H1 (cell line): ENCODE measurements around the gene AVPR2. TPM values are rescaled to one million over a fixed set of nuclear protein-coding genes. Genes with fewer than 3 reads are reported as not detected.

Experiments
- CTCF ChIA-PET: fragments of 300-600 bp; sonication (Branson Sonifier 250); formaldehyde crosslinking; loops from one replicate; lab custom pipeline; 2021; ENCODE audit not compliant: partially characterized antibody; lab: Charles Lee
- POLR2A ChIA-PET: fragments of 300-600 bp; sonication (Branson Sonifier 250); formaldehyde crosslinking; loops from one replicate; lab custom pipeline; 2021; ENCODE audit warnings: inconsistent platforms; ENCODE audit not compliant: partially characterized antibody; lab: Charles Lee
- DNase-seq, 2 experiments: peaks; one replicate each; pipeline versions ENCODE4 v3.0.0 to v3.0.0-alpha.2; 2010 to 2022; ENCODE audit warnings: low spot score in 2 of 2, low read depth in 1 of 2, mixed read lengths in 1 of 2
- FAIRE-seq: peaks from 2 replicates; lab custom pipeline; 2011; peaks lifted over from hg19 to GRCh38; lab: Jason Lieb, UNC
- H2AFZ ChIP-seq: 2 replicates; pipeline ENCODE4 v1.8.1; 2012; ENCODE audit warnings: low read length, inconsistent platforms
- H2AK5ac ChIP-seq: 2 replicates; pipeline ENCODE4 v1.6.1; 2013; ENCODE audit warnings: low read depth, low read length
- H2BK120ac ChIP-seq: replicated peaks from 2 replicates; pipeline ENCODE3; 2013; ENCODE audit warnings: low read depth, low read length, inconsistent platforms
- H2BK12ac ChIP-seq: 2 replicates; pipeline ENCODE4 v1.6.1; 2013; ENCODE audit warnings: low read depth, low read length
- H2BK15ac ChIP-seq: 2 replicates; pipeline ENCODE4 v1.6.1; 2013; ENCODE audit warnings: low read length
- H2BK20ac ChIP-seq: 2 replicates; pipeline ENCODE4 v1.6.1; 2013; ENCODE audit warnings: low read length
- H2BK5ac ChIP-seq: 2 replicates; pipeline ENCODE4 v1.6.1; 2013; ENCODE audit warnings: low read depth, low read length
- H3K14ac ChIP-seq: 2 replicates; pipeline ENCODE4 v1.6.1; 2013; ENCODE audit warnings: inconsistent platforms; ENCODE audit not compliant: insufficient read length
- H3K18ac ChIP-seq: 2 replicates; pipeline ENCODE4 v1.6.1; 2013; ENCODE audit warnings: low read length; ENCODE audit errors: extremely low read depth
- H3K23ac ChIP-seq: 2 replicates; pipeline ENCODE4 v1.6.1; 2013; ENCODE audit warnings: inconsistent platforms; ENCODE audit not compliant: insufficient read length
- H3K23me2 ChIP-seq: 2 replicates; pipeline ENCODE4 v1.6.1; 2013; ENCODE audit warnings: low read depth, low read length
- H3K27ac ChIP-seq: 2 replicates; pipeline ENCODE4 v1.6.1; 2011; ENCODE audit warnings: low read depth, low read length, inconsistent platforms
- H3K27me3 ChIP-seq, 4 experiments: replicated peaks in 1 of 4; 1 replicate in 1 of 4; 2 replicates in 3 of 4; pipeline versions ENCODE4 v1.6.1 to v1.8.1; 2011 to 2013; ENCODE audit warnings: low read length in 3 of 4, mild to moderate bottlenecking in 3 of 4, inconsistent platforms in 2 of 4, mixed read lengths in 2 of 4, moderate library complexity in 1 of 4; ENCODE audit not compliant: control insufficient read depth in 3 of 4, insufficient read depth in 3 of 4; ENCODE audit errors: extremely low read depth in 1 of 4
- H3K36me3 ChIP-seq, 4 experiments: 2 replicates each; pipeline versions ENCODE4 v1.6.1 to v1.8.1; 2011 to 2013; ENCODE audit warnings: mild to moderate bottlenecking in 4 of 4, low read length in 3 of 4, moderate library complexity in 2 of 4, control low read depth in 1 of 4, inconsistent platforms in 1 of 4; ENCODE audit not compliant: insufficient read depth in 4 of 4, control insufficient read depth in 2 of 4
- H3K4ac ChIP-seq: replicated peaks from 2 replicates; pipeline ENCODE3; 2013; ENCODE audit warnings: low read length, low read depth, mixed read lengths, inconsistent platforms; ENCODE audit not compliant: insufficient read length
- H3K4me1 ChIP-seq, 4 experiments: replicated peaks in 1 of 4; 1 replicate in 1 of 4; 2 replicates in 3 of 4; pipeline versions ENCODE4 v1.6.1 to v1.8.1; 2011 to 2013; ENCODE audit warnings: low read length in 3 of 4, inconsistent platforms in 2 of 4, mixed read lengths in 1 of 4; ENCODE audit not compliant: insufficient read depth in 4 of 4, control insufficient read depth in 3 of 4
- H3K4me2 ChIP-seq, 2 experiments: 2 replicates each; pipeline versions ENCODE4 v1.6.1 to v1.8.1; 2011 to 2013; ENCODE audit warnings: low read depth in 2 of 2, low read length in 2 of 2, control low read depth in 1 of 2, inconsistent platforms in 1 of 2, mild to moderate bottlenecking in 1 of 2; ENCODE audit not compliant: insufficient read depth in 1 of 2
- H3K4me3 ChIP-seq, 4 experiments: fragments of 200-600, 300-600 bp in 1 of 4; sonication (generic), shearing (Covaris generic), sonication (Bioruptor Twin) in 1 of 4; 2 replicates each; pipeline versions ENCODE4 v1.5.1 to v1.8.1; 2011 to 2016; ENCODE audit warnings: low read length in 4 of 4, low read depth in 3 of 4, control low read depth in 2 of 4, inconsistent platforms in 2 of 4, mild to moderate bottlenecking in 2 of 4, mixed read lengths in 1 of 4, moderate library complexity in 1 of 4; ENCODE audit not compliant: insufficient read depth in 2 of 4; ENCODE audit errors: extremely low read depth in 1 of 4
- H3K56ac ChIP-seq: replicated peaks from 2 replicates; pipeline ENCODE3; 2013; ENCODE audit warnings: low read depth, mild to moderate bottlenecking, mixed read lengths, low read length, inconsistent platforms; ENCODE audit not compliant: insufficient read length
- H3K79me1 ChIP-seq: 2 replicates; pipeline ENCODE4 v1.6.1; 2013; ENCODE audit warnings: low read depth, low read length, control low read depth
- H3K79me2 ChIP-seq, 2 experiments: 2 replicates each; pipeline versions ENCODE4 v1.6.1 to v1.8.1; 2012 to 2013; ENCODE audit warnings: low read length in 2 of 2, mild to moderate bottlenecking in 2 of 2, inconsistent platforms in 1 of 2; ENCODE audit not compliant: insufficient read depth in 2 of 2, control insufficient read depth in 1 of 2
- H3K9ac ChIP-seq, 4 experiments: replicated peaks in 1 of 4; 1 replicate in 1 of 4; 2 replicates in 3 of 4; pipeline versions ENCODE4 v1.6.1 to v1.8.1; 2011 to 2013; ENCODE audit warnings: low read depth in 3 of 4, low read length in 3 of 4, control low read depth in 2 of 4, mild to moderate bottlenecking in 2 of 4, moderate library complexity in 2 of 4, inconsistent platforms in 1 of 4; ENCODE audit errors: extremely low read depth in 1 of 4
- H3K9me3 ChIP-seq, 2 experiments: 2 replicates each; pipeline versions ENCODE4 v1.6.1 to v1.8.1; 2012 to 2013; ENCODE audit warnings: mild to moderate bottlenecking in 2 of 2, moderate library complexity in 2 of 2, control low read depth in 1 of 2, inconsistent platforms in 1 of 2, low read depth in 1 of 2, low read length in 1 of 2, mixed read lengths in 1 of 2; ENCODE audit not compliant: insufficient read depth in 2 of 2
- H4K20me1 ChIP-seq, 2 experiments: replicated peaks in 1 of 2; 2 replicates each; pipeline versions ENCODE3 to v1.8.1; 2011 to 2013; ENCODE audit warnings: inconsistent platforms in 2 of 2, low read length in 2 of 2, mild to moderate bottlenecking in 1 of 2; ENCODE audit not compliant: insufficient read depth in 2 of 2, control insufficient read depth in 1 of 2
- H4K5ac ChIP-seq: 2 replicates; pipeline ENCODE4 v1.6.1; 2013; ENCODE audit warnings: low read length, low read depth, mixed read lengths, inconsistent platforms; ENCODE audit not compliant: insufficient read length
- H4K8ac ChIP-seq: 2 replicates; pipeline ENCODE4 v1.8.0; 2013; ENCODE audit warnings: mild to moderate bottlenecking, moderate library complexity, low read length, inconsistent platforms; ENCODE audit not compliant: insufficient read depth; ENCODE audit errors: extremely low read depth
- H4K91ac ChIP-seq: replicated peaks from 2 replicates; pipeline ENCODE3; 2013; ENCODE audit warnings: low read length, mixed read lengths, inconsistent platforms; ENCODE audit not compliant: insufficient read length
- CEBPB ChIP-seq: IDR thresholded peaks from 2 replicates; pipeline ENCODE4 v1.6.1; 2012; ENCODE audit warnings: low read depth, low read length
- EGR1 ChIP-seq: IDR thresholded peaks from 2 replicates; pipeline ENCODE4 v1.6.1; 2011; ENCODE audit warnings: low read depth, low read length, borderline replicate concordance
- EP300 ChIP-seq, 2 experiments: IDR thresholded peaks; 1 replicate in 1 of 2; 2 replicates in 1 of 2; pipeline ENCODE4 v1.6.1; 2011 to 2012; ENCODE audit warnings: low read depth in 2 of 2, low read length in 2 of 2, mild to moderate bottlenecking in 2 of 2, borderline replicate concordance in 1 of 2, inconsistent platforms in 1 of 2, moderate library complexity in 1 of 2
- GABPA ChIP-seq: IDR thresholded peaks from 2 replicates; pipeline ENCODE4 v1.6.1; 2011; ENCODE audit warnings: mild to moderate bottlenecking, low read length, moderate library complexity, borderline replicate concordance; ENCODE audit not compliant: insufficient read depth
- MAFK ChIP-seq: IDR thresholded peaks from 2 replicates; pipeline ENCODE4 v1.6.1; 2012; ENCODE audit warnings: low read depth, mild to moderate bottlenecking, improper control_type of control experiment, low read length
- NANOG ChIP-seq: IDR thresholded peaks from 2 replicates; pipeline ENCODE4 v1.6.1; 2011; ENCODE audit warnings: low read length, low read depth, mild to moderate bottlenecking, inconsistent platforms; ENCODE audit not compliant: insufficient read depth, poor library complexity, severe bottlenecking
- PHF8 ChIP-seq: fragments of 200-600 bp; sonication (generic); conservative IDR thresholded peaks from 2 replicates; pipeline ENCODE4 v1.7.1; 2012; ENCODE audit warnings: low read depth, mild to moderate bottlenecking, inconsistent platforms, low read length, moderate library complexity
- RNF2 ChIP-seq: fragments of 200-900, 300-1000 bp; sonication (generic); IDR thresholded peaks from 2 replicates; pipeline ENCODE4 v1.7.1; 2016; ENCODE audit warnings: borderline replicate concordance, low read depth, mild to moderate bottlenecking, antibody characterized with exemption, low read length; ENCODE audit not compliant: poor library complexity, severe bottlenecking; ENCODE audit errors: missing control alignments
- SIN3A ChIP-seq, 2 experiments: IDR thresholded peaks in 1 of 2; conservative IDR thresholded peaks in 1 of 2; 2 replicates each; pipeline ENCODE4 v1.6.1; 2011 to 2012; ENCODE audit warnings: low read length in 2 of 2, improper control_type of control experiment in 1 of 2, low read depth in 1 of 2, mild to moderate bottlenecking in 1 of 2
- SIRT6 ChIP-seq: IDR thresholded peaks from one replicate; pipeline ENCODE4 v1.7.1; 2012; ENCODE audit warnings: low read length, inconsistent platforms
- SP2 ChIP-seq: IDR thresholded peaks from 2 replicates; pipeline ENCODE4 v1.6.1; 2012; ENCODE audit warnings: mild to moderate bottlenecking, low read length, inconsistent platforms
- SRF ChIP-seq: IDR thresholded peaks from 2 replicates; pipeline ENCODE4 v1.6.1; 2011; ENCODE audit warnings: mild to moderate bottlenecking, low read depth, low read length, moderate library complexity
- WGBS, 2 experiments: shearing (Covaris generic) in 1 of 2; methylation state at CpG; one replicate each; pipeline versions ENCODE4 v1.1.6 to v1.1.7; 2013 to 2015; ENCODE audit warnings: low lambda C conversion rate in 2 of 2, mixed read lengths in 2 of 2, inconsistent platforms in 1 of 2, low coverage in 1 of 2, missing lambda C conversion rate in 1 of 2; ENCODE audit not compliant: insufficient replicate concordance in 2 of 2, insufficient coverage in 1 of 2, insufficient read length in 1 of 2; ENCODE audit errors: extremely low coverage in 1 of 2, missing lambda C conversion rate in 1 of 2; 5-methylcytosine and 5-hydroxymethylcytosine counted together
- polyA plus RNA-seq, 7 experiments: library from polyadenylated mRNA; depleted of rRNA in 3 of 7; stranded (reverse) in 5 of 7; unstranded in 2 of 7; fragments of >200 nt in 5 of 7; fragments of 200-250 nt in 2 of 7; gene quantifications; 1 replicate in 5 of 7; 2 replicates in 1 of 7; 4 replicates in 1 of 7; pipeline versions ENCODE4 v1.2.1 to v1.2.3, GENCODE V29; 2011 to 2013; ENCODE audit warnings: missing spikeins in 2 of 7, mixed read lengths in 2 of 7
- total RNA-seq: library from RNA; stranded (reverse); fragmentation: NEBNext Ultra II Directional; extraction: Animal tissue kit (Norgen Biotek cat#: 25700); gene quantifications from 2 replicates; pipeline ENCODE4 v1.2.1, GENCODE V29; 2021

The AVPR2 gene
- total and polyA plus RNA-seq, 2 of the 8 experiments (the other 6 are each of a cell fraction or from before 2014, with no cell fraction given): 0.09 TPM; not detected in 1

DNA sequence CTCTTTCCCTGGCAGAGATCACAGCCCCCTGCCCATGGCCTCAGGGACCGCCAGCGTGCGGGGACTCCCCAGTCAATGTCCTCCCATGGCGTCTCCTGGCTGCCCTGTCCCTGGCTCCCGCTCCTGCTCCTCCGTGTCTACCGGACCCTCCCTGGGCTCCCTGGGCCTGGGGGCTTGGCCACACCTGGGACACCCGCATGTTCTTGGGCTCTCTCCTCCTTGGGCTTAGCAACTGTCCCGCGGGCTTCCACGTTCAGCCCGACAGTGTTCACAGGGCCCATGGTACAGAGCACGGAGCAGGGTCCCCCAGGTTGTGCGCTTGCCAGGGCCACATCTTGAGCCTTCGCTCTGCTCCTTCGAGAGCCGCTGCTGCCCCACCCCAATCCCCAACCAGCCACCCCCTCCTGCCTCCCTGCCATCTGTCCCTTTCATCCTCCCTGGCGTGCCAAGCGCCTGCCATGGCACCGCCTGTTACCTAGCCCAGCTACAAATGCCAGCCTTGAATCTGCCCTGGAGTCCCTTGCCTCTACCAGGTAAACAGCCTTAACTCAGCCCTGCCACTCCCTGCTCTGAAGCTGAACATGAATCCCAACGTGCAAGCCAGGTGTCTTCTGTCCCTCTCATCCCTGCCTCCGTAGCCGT is 3.9 kb downstream of the AVPR2 start:
- H3K27me3 ChIP-seq: no peaks in the 10 kb centered on the region
- no peak for DNase-seq
- ChIA-PET POLR2A (interaction anchor here (0.6 to 2.1 kb wide), 7 partner anchors 10 to 83 kb away, joined by 3 to 10 read pairs (median 3); partner anchors contain the start of gene ARHGAP4), CTCF (interaction anchor here (0.7 to 5.7 kb wide), 7 partner anchors 15 to 145 kb away, joined by 3 to 65 read pairs (median 3); partner anchors contain the start of genes ARHGAP4 and PLXNB3)
- H3K4me1 ChIP-seq: peaks cover 0 to 6% (median 0%) of the 10 kb centered on the region in 4 experiments; a peak in 1 of 7 replicates
- H3K9me3 ChIP-seq: no peaks in the 10 kb centered on the region
- H2AK5ac ChIP-seq: no peak overlapping the region
- no peak overlapping the region for H2BK20ac ChIP-seq
- H2BK120ac ChIP-seq: no peak overlapping the region
- H3K56ac ChIP-seq: no peak overlapping the region
- H4K8ac ChIP-seq: no peak overlapping the region
- WGBS, 2 experiments: 88% methylated on average over 7 of the region's 23 CpGs; no CpG with 5 or more reads in 1 of the 2 experiments
- no peak overlapping the region for H3K23ac ChIP-seq
- H3K4ac ChIP-seq: no peak overlapping the region
- no peak overlapping the region for H3K14ac ChIP-seq
- peaks cover 0 to under 1% of the 10 kb centered on the region in 2 experiments for H4K20me1 ChIP-seq
- H2BK15ac ChIP-seq: no peak overlapping the region
- H3K79me2 ChIP-seq: no peaks in the 10 kb centered on the region
- no peak overlapping the region for H3K27ac ChIP-seq
- no peak overlapping the region for H4K5ac ChIP-seq
- no peaks in the 10 kb centered on the region; a peak in 1 of 8 replicates for H3K36me3 ChIP-seq
- no peak overlapping the region for H3K9ac ChIP-seq
- no peak overlapping the region for H2BK5ac ChIP-seq
- no peak overlapping the region for H3K18ac ChIP-seq
- H4K91ac ChIP-seq: no peak overlapping the region
- H3K4me3 ChIP-seq: no peak overlapping the region
- H3K23me2 ChIP-seq: no peaks in the 10 kb centered on the region
- no peak overlapping the region for H3K4me2 ChIP-seq
- no peak overlapping the region for H2BK12ac ChIP-seq
- no peak overlapping the region for H2AFZ ChIP-seq
- H3K79me1 ChIP-seq: no peaks in the 10 kb centered on the region
- no peak for FAIRE-seq
- no peak for TF ChIP-seq PHF8
- TF ChIP-seq RNF2: no peak
- no peak for TF ChIP-seq SRF
- TF ChIP-seq SIRT6: no peak
- TF ChIP-seq SP2: no peak
- no peak for TF ChIP-seq MAFK
- TF ChIP-seq EP300 (IDR thresholded peaks at IDR 0.05; ENCODE audit: borderline replicate concordance in 1 of 2, low read depth in 2 of 2, low read length in 2 of 2): no peak
- TF ChIP-seq GABPA: no peak
- no peak for TF ChIP-seq SIN3A (conservative IDR thresholded peaks at IDR 0.05 in 1 of 2, IDR thresholded peaks at IDR 0.05 in 1 of 2; ENCODE audit: low read depth in 1 of 2, low read length in 2 of 2)
- TF ChIP-seq EGR1: no peak
- no peak for TF ChIP-seq NANOG
- TF ChIP-seq CEBPB: no peak
